CD4-positive, alpha-beta T cell treated with Interleukin-15 for 4 hours (primary cell): ENCODE measurements around the gene PTPRN2.
"Not testable (repeated sequence)": the region's sequence is repeated elsewhere in the genome, so short reads cannot be mapped to it uniquely, and the experiment has no call there.

Experiments used
- DNase-seq: peaks from one replicate; pipeline ENCODE4 v3.0.0-alpha.2; 2020; ENCODE audit warnings: low spot score

The PTPRN2 gene

GRCh38 chr7:158322616-158323530 is 264.8 kb downstream of the PTPRN2 start:
- no peak for DNase-seq

GRCh38 chr7:158321936-158322615 is 265.5 kb downstream of the PTPRN2 start:
- no peak for DNase-seq

- no peak for DNase-seq
Measured at GRCh38 chr7:158321056-158321700, 266.4 kb downstream of the PTPRN2 start.

GRCh38 chr7:158320328-158320727 is 267.3 kb downstream of the PTPRN2 start:
- no peak for DNase-seq

- DNase-seq = no peak
Measured at GRCh38 chr7:158318511-158318913, 269.1 kb downstream of the PTPRN2 start.

- no peak for DNase-seq
Measured at GRCh38 chr7:158317238-158318205, 270.1 kb downstream of the PTPRN2 start.

- DNase-seq = no peak
Measured at GRCh38 chr7:158316466-158317031, 271.1 kb downstream of the PTPRN2 start.

GRCh38 chr7:158315881-158316280 is 271.7 kb downstream of the PTPRN2 start:
- DNase-seq = no peak

- no peak for DNase-seq
Measured at GRCh38 chr7:158315326-158315725, 272.3 kb downstream of the PTPRN2 start.

- DNase-seq = no peak
Measured at GRCh38 chr7:158314394-158314793, 273.2 kb downstream of the PTPRN2 start.

- DNase-seq = no peak
Measured at GRCh38 chr7:158313931-158314330, 273.7 kb downstream of the PTPRN2 start.

GRCh38 chr7:158312789-158313188 is 274.8 kb downstream of the PTPRN2 start:
- DNase-seq = no peak

GRCh38 chr7:158311791-158312190 is 275.8 kb downstream of the PTPRN2 start:
- DNase-seq = no peak

- DNase-seq = no peak
Measured at GRCh38 chr7:158310924-158311666, 276.5 kb downstream of the PTPRN2 start.

GRCh38 chr7:158309868-158310763 is 277.5 kb downstream of the PTPRN2 start:
- DNase-seq = no peak

- DNase-seq = no peak
Measured at GRCh38 chr7:158308001-158308400, 279.6 kb downstream of the PTPRN2 start.

- DNase-seq = not testable (repeated sequence)
Measured at GRCh38 chr7:158304072-158304471, 283.6 kb downstream of the PTPRN2 start.

- no peak for DNase-seq
Measured at GRCh38 chr7:158303121-158303520, 284.5 kb downstream of the PTPRN2 start.

GRCh38 chr7:158302274-158303070 is 285.2 kb downstream of the PTPRN2 start:
- no peak for DNase-seq
